Glomerular endothelial cell (primary cell): ENCODE data around the gene TMEM204. TPM values are rescaled to one million over a fixed set of nuclear protein-coding genes. Genes with fewer than 3 reads are reported as not detected.

Experiments
- DNase-seq: peaks from one replicate; pipeline ENCODE4 v3.0.0-alpha.2; 2011; ENCODE audit warnings: low read depth, low spot score; ENCODE audit errors: extremely low read depth
- total RNA-seq: library from RNA; depleted of rRNA; stranded (reverse); fragments of >200 nt; gene quantifications from 2 replicates; pipeline ENCODE4 v1.2.3, GENCODE V29; 2015

The TMEM204 gene
- total RNA-seq, 1 donor from 2014 or later, result 34.2 TPM

- DNase-seq, result no peak
Measured at GRCh38 chr16:1518626-1519135, 14.8 kb upstream of the TMEM204 start.

DNA sequence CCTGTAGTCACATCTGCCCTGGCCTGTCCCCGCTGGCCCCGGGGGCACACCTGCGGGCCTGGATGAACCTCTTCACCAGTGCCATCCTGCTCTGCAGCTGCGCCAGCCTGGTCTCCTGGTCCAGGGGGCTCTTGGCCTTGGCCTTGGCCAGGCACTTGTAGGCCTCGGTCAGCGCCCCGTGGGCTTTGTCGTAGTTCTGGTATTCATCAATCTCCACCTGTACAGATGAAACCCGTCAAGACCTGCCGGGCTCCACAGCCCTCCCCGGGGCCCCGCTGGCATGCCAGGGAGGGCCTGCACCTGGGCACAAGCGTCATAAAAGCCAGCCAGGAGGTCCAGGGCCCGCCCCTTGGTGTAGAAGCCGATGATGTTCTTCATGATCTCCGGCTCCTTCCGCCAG, 13.6 kb upstream of the TMEM204 start:
- no peak for DNase-seq

GRCh38 chr16:1520461-1520860, 13.0 kb upstream of the TMEM204 start:
- DNase-seq, result no peak

- DNase-seq, result no peak
Measured at GRCh38 chr16:1523581-1524245, 9.8 kb upstream of the TMEM204 start.

DNA sequence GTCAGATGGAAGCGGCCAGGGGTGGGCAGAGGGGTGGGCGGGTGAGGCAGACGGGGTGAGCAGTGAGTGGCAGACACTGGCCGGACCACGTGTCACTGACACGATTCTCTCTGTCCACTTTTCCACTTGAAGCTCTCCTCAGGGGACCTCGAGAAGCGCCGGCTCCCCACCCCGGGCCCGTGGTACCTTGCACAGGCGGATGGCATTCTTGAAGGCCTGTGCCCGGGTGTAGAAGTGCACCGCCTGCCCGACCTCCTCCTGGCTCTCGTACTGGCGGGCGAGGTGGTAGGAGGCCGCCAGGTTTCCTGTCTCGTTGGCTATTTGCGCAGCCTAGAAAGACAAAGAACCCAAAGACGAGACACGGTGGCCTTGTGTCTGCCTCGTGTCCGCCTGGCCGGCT, 9.1 kb upstream of the TMEM204 start:
- DNase-seq, result no peak

DNA sequence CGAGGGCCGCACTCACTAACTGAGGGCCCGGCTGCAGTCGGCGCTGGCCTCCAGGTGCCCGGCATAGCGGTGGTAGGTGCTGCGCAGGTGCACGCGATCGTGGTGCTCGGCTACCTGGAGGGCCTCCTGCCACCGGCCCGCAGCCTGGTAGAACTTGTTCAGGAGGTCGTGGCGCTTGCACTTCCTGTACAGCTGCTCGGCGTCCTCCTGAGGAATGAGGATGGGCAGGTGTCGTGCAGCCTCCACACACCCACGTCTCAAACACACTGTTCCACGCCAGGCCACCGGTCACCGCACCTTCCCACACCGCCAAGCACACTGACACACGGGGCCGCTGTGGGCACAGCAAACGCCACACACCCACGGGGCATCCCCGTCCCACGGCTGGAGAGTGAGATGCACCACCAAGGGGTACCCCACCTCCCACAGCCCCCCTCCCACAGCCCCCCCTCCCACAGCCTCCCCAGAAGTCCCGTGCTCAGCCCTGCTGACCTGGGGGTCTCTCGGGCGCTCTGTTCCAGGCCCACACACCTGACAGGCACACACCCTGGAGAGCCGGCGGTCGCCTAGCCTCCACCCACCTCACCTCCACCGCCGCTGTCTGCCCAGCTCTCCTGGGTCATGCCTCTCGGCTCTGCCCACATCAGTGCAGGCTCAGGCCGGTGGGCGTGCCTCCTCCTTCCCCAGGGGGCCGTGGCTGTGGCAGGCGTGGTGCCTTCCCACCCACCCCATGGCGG, 7.4 kb upstream of the TMEM204 start:
- no peak for DNase-seq

GRCh38 chr16:1526608-1527555, 6.6 kb upstream of the TMEM204 start:
- DNase-seq, result no peak

DNA sequence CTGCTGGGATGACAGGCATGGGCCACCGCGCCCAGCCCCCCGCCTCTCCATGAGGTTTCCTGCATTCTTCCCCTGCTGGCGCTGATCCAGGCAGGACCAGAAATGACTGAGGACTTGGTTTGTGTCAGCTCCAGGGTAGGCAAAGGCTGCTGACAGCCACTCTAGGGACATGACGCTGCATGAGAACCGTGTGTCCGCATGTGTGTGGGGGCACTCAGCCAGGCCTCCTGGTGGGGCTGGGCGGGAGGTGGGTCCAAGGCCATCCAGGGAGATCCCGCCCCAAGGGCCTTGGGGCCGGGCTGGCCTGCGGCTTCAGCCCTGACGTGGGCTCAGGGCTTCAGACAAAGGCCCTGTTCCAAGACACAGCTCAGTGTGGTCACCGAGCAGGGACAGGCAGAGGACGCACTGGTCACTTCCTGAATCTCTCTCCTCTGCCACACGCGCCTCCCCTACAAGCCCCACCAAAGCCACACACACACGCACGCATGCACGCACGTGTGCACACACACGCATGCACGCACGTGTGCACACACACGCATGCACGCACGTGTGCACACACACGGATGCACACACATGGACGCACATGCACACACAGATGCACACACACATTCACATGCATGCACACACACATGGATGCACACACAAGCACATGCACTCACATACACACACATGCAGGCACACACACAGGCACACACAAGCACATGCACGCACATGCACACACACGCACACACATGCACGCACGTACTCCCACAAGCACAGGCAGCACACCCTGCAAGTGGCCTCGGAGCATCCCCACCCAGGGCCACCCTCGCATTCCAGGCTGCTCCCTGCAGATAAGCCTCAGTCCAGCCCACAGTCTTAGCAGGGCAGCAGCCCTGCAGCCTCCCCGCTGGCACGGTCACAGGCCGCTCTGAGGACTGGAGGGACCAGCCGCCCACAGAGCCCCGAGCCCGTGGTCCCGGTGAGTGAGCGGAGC, 5.3 kb upstream of the TMEM204 start:
- DNase-seq, result no peak

DNA sequence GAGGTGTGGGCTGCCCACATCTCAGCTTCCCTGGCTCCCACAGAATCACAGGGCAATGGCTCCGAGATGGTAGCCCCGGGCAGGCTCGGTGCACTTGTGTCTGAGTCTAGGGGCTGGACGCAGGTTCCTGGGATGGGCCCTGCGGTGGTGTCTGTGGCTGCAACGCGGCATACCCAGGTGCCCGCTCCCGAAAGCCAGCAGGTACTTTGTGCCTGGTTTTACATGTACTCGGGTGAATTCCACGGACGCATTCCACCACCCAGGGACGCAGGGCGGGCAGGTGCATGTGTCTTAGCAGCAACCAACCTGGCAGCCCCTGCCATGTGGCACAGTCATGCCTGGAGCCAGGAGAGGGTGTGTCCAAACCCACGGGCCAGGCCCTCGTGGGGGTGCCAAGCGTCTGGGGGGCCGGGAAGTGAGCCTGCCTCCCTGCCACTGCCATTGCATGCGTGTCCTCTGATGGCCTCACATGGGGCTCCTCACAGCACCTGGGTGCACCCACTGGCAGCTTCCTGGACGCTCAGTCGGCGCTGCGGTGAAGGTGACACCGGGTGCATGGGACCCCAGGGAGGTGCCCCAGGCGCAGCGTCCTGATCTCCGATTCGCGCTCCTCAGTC, 4.4 kb upstream of the TMEM204 start:
- DNase-seq, result no peak

DNA sequence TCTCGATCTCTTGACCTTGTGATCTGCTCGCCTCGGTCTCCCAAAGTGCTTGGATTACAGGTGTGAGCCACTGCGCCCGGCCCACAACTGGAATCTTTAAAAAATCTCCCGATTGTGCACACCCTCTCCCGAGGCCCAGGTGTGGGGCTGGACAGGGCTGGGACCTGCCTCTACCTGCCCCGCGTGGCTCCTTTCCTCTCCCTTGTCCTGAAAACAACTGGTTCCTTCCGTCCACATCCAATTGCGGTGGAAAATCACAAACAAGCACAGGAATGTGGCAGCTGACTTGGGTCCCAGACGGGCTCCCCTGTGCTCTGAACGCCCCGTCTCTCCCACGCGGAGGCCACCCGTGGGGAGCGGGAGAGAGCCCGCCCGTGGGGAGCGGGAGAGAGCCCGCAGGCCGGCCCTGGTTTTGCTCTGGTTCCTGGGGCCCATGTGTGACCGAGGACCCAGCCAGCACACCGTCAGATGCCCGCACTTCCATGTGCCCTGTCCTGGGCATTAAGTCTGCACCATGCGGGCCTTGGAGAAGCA, 3.0 kb upstream of the TMEM204 start:
- DNase-seq, result no peak

- no peak for DNase-seq
Measured at GRCh38 chr16:1530883-1531637, 2.4 kb upstream of the TMEM204 start.

- no peak for DNase-seq
Measured at GRCh38 chr16:1531638-1531910, 1.9 kb upstream of the TMEM204 start.

DNA sequence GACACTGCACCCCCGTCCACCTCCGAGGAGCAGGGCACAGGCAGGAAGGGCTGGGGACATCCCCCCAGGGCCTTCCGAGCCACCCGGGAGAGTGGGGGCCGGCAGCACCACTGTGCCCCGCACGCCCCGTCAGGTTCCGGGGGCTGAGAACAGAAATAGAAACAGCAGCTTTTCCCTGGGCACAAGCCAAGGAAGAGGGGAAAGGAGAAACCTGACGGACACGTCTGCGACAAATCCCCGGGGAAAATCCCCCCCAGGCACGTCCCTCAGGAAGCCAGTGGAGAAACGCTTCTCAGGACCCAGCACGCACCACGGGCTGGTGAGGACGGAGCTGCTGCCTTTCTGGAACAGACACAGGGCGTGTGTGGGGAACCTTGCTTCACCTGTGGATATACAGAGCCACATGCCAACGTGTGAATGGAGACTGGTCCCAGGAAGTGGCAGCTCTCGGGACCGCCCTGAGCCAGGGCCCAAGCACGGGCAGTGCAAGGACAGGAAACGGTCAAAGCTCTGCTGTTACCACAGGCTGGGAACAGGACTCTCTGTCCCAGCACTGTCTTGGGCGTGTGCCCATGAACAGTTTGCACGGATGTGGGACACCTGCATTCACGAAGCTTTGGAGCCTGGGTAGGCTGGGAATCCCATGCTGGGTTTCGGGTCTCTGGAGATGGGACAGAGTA, 1.2 kb upstream of the TMEM204 start:
- no peak for DNase-seq

- DNase-seq, result no peak
Measured at GRCh38 chr16:1532771-1533170, 695 bp upstream of the TMEM204 start.

DNA sequence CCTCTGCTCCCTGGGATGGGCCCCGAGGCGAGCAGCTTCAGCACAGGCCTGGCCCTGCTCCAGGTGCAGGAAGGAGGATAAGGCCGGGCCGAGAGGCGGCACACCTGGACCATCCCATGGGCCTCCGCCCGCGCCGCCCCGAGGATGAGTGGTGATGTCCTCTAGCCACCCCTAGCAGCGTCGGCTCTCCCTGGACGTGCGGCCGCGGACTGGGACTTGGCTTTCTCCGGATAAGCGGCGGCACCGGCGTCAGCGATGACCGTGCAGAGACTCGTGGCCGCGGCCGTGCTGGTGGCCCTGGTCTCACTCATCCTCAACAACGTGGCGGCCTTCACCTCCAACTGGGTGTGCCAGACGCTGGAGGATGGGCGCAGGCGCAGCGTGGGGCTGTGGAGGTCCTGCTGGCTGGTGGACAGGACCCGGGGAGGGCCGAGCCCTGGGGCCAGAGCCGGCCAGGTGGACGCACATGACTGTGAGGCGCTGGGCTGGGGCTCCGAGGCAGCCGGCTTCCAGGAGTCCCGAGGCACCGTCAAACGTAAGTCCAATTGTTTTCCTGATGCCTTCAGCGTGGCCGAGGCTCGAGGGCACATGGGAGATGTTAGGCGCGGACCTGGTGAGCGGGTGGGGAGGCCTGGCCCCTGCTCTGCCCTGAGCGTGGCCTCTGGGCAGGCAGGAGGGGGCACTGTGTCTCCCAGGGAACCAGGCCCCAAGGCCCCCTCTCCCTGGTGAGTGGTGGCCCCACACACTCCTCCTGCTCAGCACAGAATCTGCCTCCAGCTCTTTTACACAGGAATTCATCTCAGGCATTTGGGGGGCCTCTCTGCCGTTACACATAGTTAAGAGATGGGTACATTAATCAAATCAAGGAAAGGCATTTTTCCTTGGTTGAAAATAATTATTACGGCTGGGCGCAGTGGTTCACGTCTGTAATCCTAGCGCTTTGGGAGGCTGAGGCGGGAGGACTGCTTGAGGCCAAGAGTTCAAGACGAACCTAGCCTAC, 855 bp downstream of the TMEM204 start:
- no peak for DNase-seq

DNA sequence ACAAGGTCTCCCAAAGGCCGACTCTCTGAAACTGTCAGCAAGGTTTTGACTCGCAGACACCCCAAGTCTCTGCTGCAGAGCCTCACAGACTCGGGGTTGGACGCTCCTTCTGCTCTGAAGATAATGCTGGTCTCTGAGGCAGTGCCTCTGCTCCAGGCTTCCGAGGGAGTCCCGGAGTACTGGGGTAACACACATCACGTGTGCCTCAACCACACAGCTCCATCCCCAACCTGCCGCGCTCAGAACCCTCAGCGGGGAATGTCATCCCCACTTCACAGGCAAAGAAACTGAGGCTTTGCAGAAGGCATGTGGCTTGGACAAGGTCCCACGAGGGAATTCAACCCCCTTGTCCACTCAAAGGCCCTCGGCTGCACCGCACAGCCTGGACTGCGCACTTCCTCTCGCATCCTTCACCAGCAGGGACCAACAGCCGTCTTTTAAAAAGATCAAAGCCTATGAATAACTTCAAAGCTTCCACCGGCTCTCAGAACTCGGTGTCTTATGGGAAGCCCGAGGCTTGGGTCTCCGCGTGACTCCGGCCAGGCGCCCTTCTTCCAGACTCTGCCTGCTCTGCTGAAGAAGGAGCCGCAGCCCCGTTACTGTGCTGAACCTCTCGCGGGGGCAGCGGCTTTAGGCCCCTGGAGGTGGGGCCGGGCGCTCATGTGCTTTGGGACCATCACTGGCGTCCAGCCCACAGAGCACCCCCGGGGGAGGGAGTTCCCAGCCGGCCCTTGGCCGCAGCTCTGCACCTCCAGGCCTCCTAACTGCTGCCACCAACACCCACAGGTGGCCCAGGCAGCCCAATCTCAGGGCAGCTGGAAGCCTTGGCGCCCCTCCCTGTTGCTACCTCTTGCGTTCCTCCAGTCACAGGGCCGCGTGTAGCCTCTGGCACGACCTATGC, 2.2 kb downstream of the TMEM204 start:
- DNase-seq, result no peak
